HCT116 (cell line): Measurements from ENCODE around the gene KRT12. TPM values are rescaled to one million over a fixed set of nuclear protein-coding genes. Genes with fewer than 3 reads are reported as not detected.

Source experiments
- ATAC-seq: fragments of 200-7000 bp; cut with Tn5 transposase; 2 replicates; pipeline ENCODE4 v1.9.1; 2020; ENCODE audit warnings: mild to moderate bottlenecking, moderate library complexity
- BruUV-seq: library from RNA; stranded (reverse); fragments of 400-500 nt; replicated peaks from 2 replicates; lab custom pipeline; 2021; lab: Mats Ljungman, UMichigan
- CTCF ChIA-PET: fragments of 300-600 bp; sonication (Branson Sonifier 250); formaldehyde crosslinking; loops from one replicate; lab custom pipeline; 2021; ENCODE audit warnings: antibody characterized with exemption; lab: Charles Lee
- POLR2A ChIA-PET: fragments of 300-600, 350-600 bp; sonication (Branson Sonifier 250); formaldehyde crosslinking; loops from one replicate; lab custom pipeline; 2021; ENCODE audit warnings: antibody characterized with exemption; lab: Charles Lee
- RAD21 ChIA-PET, 2 experiments: fragments of 300-600 bp; sonication (Branson Sonifier 250); formaldehyde crosslinking; loops; one replicate each; lab custom pipeline; 2023; ENCODE audit warnings: low total read pairs in 2 of 2; ENCODE audit not compliant: uncharacterized antibody in 2 of 2, unreplicated experiment in 2 of 2, low non-redundant PET in 1 of 2; lab: Charles Lee
- DNase-seq: peaks from one replicate; pipeline ENCODE4 v3.0.0-alpha.2; 2010; ENCODE audit warnings: low read depth, low spot score
- H2AFZ ChIP-seq: fragments of 200-600 bp; shearing (Covaris generic), sonication (generic); 2 replicates; pipeline ENCODE4 v1.6.1; 2017; ENCODE audit warnings: low read depth, mixed run types, mixed read lengths, antibody characterized with exemption, low read length; ENCODE audit not compliant: poor library complexity, severe bottlenecking
- H3K27ac ChIP-seq: 2 replicates; pipeline ENCODE4 v1.5.1; 2012; ENCODE audit warnings: low read depth, low read length
- H3K27me3 ChIP-seq: fragments of 200-600 bp; sonication (generic); 2 replicates; pipeline ENCODE4 v1.6.1; 2016; ENCODE audit warnings: mixed run types, low read length, mixed read lengths; ENCODE audit not compliant: insufficient read depth
- H3K36me3 ChIP-seq, 2 experiments: fragments of 200-500 bp in 1 of 2; fragments of 200-600 bp in 1 of 2; sonication (Bioruptor generic) in 1 of 2; sonication (generic) in 1 of 2; 2 replicates each; pipeline versions ENCODE4 v1.5.1 to v1.6.1; 2014 to 2016; ENCODE audit warnings: low read length in 2 of 2, inconsistent platforms in 1 of 2, mixed read lengths in 1 of 2, mixed run types in 1 of 2; ENCODE audit not compliant: insufficient read depth in 2 of 2, control insufficient read depth in 1 of 2
- H3K4me1 ChIP-seq, 2 experiments: fragments of 200-600 bp in 1 of 2; sonication (generic) in 1 of 2; 2 replicates each; pipeline versions ENCODE4 v1.5.1 to v1.6.1; 2012 to 2017; ENCODE audit warnings: low read length in 2 of 2, inconsistent platforms in 1 of 2, mild to moderate bottlenecking in 1 of 2, mixed read lengths in 1 of 2, mixed run types in 1 of 2, moderate library complexity in 1 of 2; ENCODE audit not compliant: insufficient read depth in 2 of 2, control insufficient read depth in 1 of 2
- H3K4me2 ChIP-seq: fragments of 200-600 bp; sonication (generic); 2 replicates; pipeline ENCODE4 v1.6.1; 2017; ENCODE audit warnings: mixed run types, low read length, mixed read lengths
- H3K4me3 ChIP-seq, 2 experiments: fragments of 200-600 bp in 1 of 2; sonication (generic) in 1 of 2; replicated peaks in 1 of 2; 2 replicates each; pipeline ENCODE4 v1.5.1; 2011 to 2016; ENCODE audit warnings: low read length in 2 of 2, control low read depth in 1 of 2, low read depth in 1 of 2, mild to moderate bottlenecking in 1 of 2, mixed read lengths in 1 of 2, mixed run types in 1 of 2
- H3K79me2 ChIP-seq: fragments of 200-600 bp; sonication (generic); 2 replicates; pipeline ENCODE4 v1.6.1; 2017; ENCODE audit warnings: mild to moderate bottlenecking, mixed run types, low read length, moderate library complexity, mixed read lengths; ENCODE audit not compliant: insufficient read depth
- H3K9ac ChIP-seq: fragments of 200-600 bp; sonication (generic); 2 replicates; pipeline ENCODE4 v1.6.1; 2016; ENCODE audit warnings: low read length, mixed read lengths
- H3K9me2 ChIP-seq: fragments of 200-600 bp; sonication (generic), shearing (Covaris generic); 2 replicates; pipeline ENCODE4 v1.6.1; 2017; ENCODE audit warnings: mixed run types, mild to moderate bottlenecking, moderate library complexity; ENCODE audit not compliant: insufficient read depth
- H3K9me3 ChIP-seq, 2 experiments: fragments of 200-500 bp in 1 of 2; fragments of 200-600 bp in 1 of 2; sonication (Bioruptor generic) in 1 of 2; sonication (generic) in 1 of 2; 2 replicates each; pipeline ENCODE4 v1.6.1; 2014 to 2017; ENCODE audit warnings: low read length in 2 of 2, mixed read lengths in 2 of 2, inconsistent platforms in 1 of 2, low read depth in 1 of 2, mild to moderate bottlenecking in 1 of 2, mixed run types in 1 of 2, moderate library complexity in 1 of 2; ENCODE audit not compliant: control insufficient read depth in 1 of 2, insufficient read depth in 1 of 2
- H4K20me1 ChIP-seq: fragments of 200-600 bp; sonication (generic), shearing (Covaris generic); 2 replicates; pipeline ENCODE4 v1.6.1; 2017; ENCODE audit warnings: mixed run types, mild to moderate bottlenecking, moderate library complexity; ENCODE audit not compliant: insufficient read depth
- CBX3 ChIP-seq: IDR thresholded peaks from 2 replicates; pipeline ENCODE4 v1.6.1; 2012; ENCODE audit warnings: low read depth
- CEBPB ChIP-seq: IDR thresholded peaks from 2 replicates; pipeline ENCODE4 v1.6.1; 2012; ENCODE audit warnings: low read depth
- CTCF ChIP-seq, 3 experiments: fragments of 200-600 bp in 1 of 3; sonication (generic) in 1 of 3; IDR thresholded peaks in 2 of 3; conservative IDR thresholded peaks in 1 of 3; 2 replicates each; pipeline ENCODE4 v1.5.1; 2012 to 2017; ENCODE audit warnings: low read depth in 2 of 3, low read length in 2 of 3, antibody characterized with exemption in 1 of 3, borderline replicate concordance in 1 of 3, control low read depth in 1 of 3, mild to moderate bottlenecking in 1 of 3, mixed read lengths in 1 of 3, mixed run types in 1 of 3, moderate library complexity in 1 of 3; ENCODE audit not compliant: insufficient read depth in 1 of 3
- EZH2 ChIP-seq: fragments of 200-600 bp; sonication (generic); IDR thresholded peaks from 2 replicates; pipeline ENCODE4 v1.6.1; 2017; ENCODE audit warnings: antibody characterized with exemption, mixed run types
- FOSL1 ChIP-seq: IDR thresholded peaks from 2 replicates; pipeline ENCODE4 v1.6.1; 2012; ENCODE audit warnings: low read depth
- MAX ChIP-seq: IDR thresholded peaks from 2 replicates; pipeline ENCODE4 v1.6.1; 2012
- POLR2AphosphoS5 ChIP-seq: IDR thresholded peaks from 2 replicates; pipeline ENCODE4 v1.6.1; 2011; ENCODE audit warnings: mild to moderate bottlenecking, low read depth, low read length, moderate library complexity
- RAD21 ChIP-seq: IDR thresholded peaks from 2 replicates; pipeline ENCODE4 v1.6.1; 2012; ENCODE audit warnings: low read depth, mild to moderate bottlenecking
- SRF ChIP-seq: IDR thresholded peaks from 2 replicates; pipeline ENCODE4 v1.6.1; 2012; ENCODE audit warnings: low read depth
- ZFX ChIP-seq: fragments of 450-650 bp; IDR thresholded peaks from 2 replicates; pipeline ENCODE4 v1.6.1; 2017
- ZNF274 ChIP-seq: fragments of 200-500 bp; sonication (Bioruptor generic); IDR thresholded peaks from 2 replicates; pipeline ENCODE4 v1.6.1; 2014; ENCODE audit warnings: mild to moderate bottlenecking, low read depth, low read length, inconsistent platforms
- intact Hi-C: fragments of 100-400 bp; cut with micrococcal nuclease; formaldehyde crosslinking; loops from 2 replicates; pipeline ENCODE4 v1.10.0; 2022
- total RNA-seq: library from RNA; stranded (reverse); gene quantifications from one replicate; pipeline ENCODE4 v1.2.1, GENCODE V29; 2021; ENCODE audit not compliant: unreplicated experiment

Gene KRT12
- total RNA-seq, 1 experiment from 2014 or later, result not detected

GRCh38 chr17:40873255-40873654 is 6.2 kb upstream of the KRT12 start:
- no peaks in the 10 kb centered on the region for H3K4me1 ChIP-seq
- no peak overlapping the region for H3K4me3 ChIP-seq
- no peak for TF ChIP-seq CBX3
- no peak for TF ChIP-seq EZH2
- TF ChIP-seq CTCF (IDR thresholded peaks at IDR 0.05 in 2 of 3, conservative IDR thresholded peaks at IDR 0.05 in 1 of 3; ENCODE audit: borderline replicate concordance in 1 of 3, insufficient read depth in 1 of 3, low read depth in 2 of 3, low read length in 2 of 3), result peak in 2 of 3 experiments; percentile 12 to 28; a peak in 1 of 6 replicates
- no peak for TF ChIP-seq FOSL1
- TF ChIP-seq POLR2AphosphoS5, result no peak
- TF ChIP-seq MAX, result no peak
- no peak for TF ChIP-seq ZNF274
- TF ChIP-seq CEBPB, result no peak
- 0 out of 2 replicates have a peak, but pooled peaks have one; percentile 2 for TF ChIP-seq RAD21
- no peak for TF ChIP-seq SRF
- TF ChIP-seq ZFX, result no peak
- H4K20me1 ChIP-seq, result no peaks in the 10 kb centered on the region
- no peak overlapping the region for H3K27ac ChIP-seq
- H3K9me2 ChIP-seq, result no peaks in the 10 kb centered on the region
- no peaks in the 10 kb centered on the region for H3K36me3 ChIP-seq
- intact Hi-C loops, result no loop called here
- POLR2A ChIA-PET, result no interaction called here
- no peak overlapping the region for H3K9ac ChIP-seq
- DNase-seq (no peak), ATAC-seq (peak; percentile 50; the same call in 1 of the 2 replicates)
- RAD21 ChIA-PET, result interaction anchor here in 1 of 2 experiments (0.6 kb wide), 1 partner anchor 340 kb away, joined by 3 read pairs; no protein-coding TSS in a partner anchor
- BruUV-seq, result no TSS peak
- H2AFZ ChIP-seq, result no peak overlapping the region
- no peak overlapping the region for H3K4me2 ChIP-seq
- H3K9me3 ChIP-seq, result no peaks in the 10 kb centered on the region; a peak in 1 of 4 replicates
- no peaks in the 10 kb centered on the region for H3K79me2 ChIP-seq
- CTCF ChIA-PET, result interaction anchor here (0.7 to 1.6 kb wide), 8 partner anchors 9 to 776 kb away, joined by 3 to 6 read pairs (median 3); partner anchors contain the start of gene KRT20
- H3K27me3 ChIP-seq, result no peaks in the 10 kb centered on the region
